ENCODE results near the gene NUP62CL. TPM values are rescaled to one million over a fixed set of nuclear protein-coding genes. Genes with fewer than 3 reads are reported as not detected.
"Not testable (repeated sequence)": the region's sequence is repeated elsewhere in the genome, so short reads cannot be mapped to it uniquely, and the experiment has no call there.

The NUP62CL gene
- polyA plus RNA-seq, 1 donor from 2014 or later, result 3.1 TPM

DNA sequence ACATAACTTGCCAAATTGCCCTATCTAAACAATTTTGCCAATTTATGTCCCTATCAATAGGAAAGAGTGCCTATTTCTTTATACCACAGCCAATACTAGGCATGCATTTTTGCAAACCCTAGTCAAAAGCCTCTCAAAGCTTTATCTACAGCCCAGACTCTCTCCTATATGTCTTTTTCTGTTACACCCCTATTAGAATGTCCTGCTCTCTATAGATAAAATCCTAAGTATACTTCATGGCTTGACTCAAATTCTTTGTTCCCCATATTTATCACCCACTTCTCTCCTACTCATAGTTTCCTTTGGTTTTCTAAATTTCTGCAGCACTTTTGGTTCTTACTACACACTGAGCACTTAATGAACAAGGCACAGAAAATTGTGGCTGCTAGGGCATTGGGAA, 38.0 kb downstream of the NUP62CL start:
- peaks cover 1% of the 10 kb centered on the region for H3K27me3 Mint-ChIP-seq
- H3K36me3 Mint-ChIP-seq, result no peaks in the 10 kb centered on the region
- no peaks in the 10 kb centered on the region for H3K4me1 Mint-ChIP-seq
- no peak overlapping the region for H3K27ac Mint-ChIP-seq
- no peaks in the 10 kb centered on the region for H3K9me3 Mint-ChIP-seq
- H3K4me3 Mint-ChIP-seq, result no peak overlapping the region

DNA sequence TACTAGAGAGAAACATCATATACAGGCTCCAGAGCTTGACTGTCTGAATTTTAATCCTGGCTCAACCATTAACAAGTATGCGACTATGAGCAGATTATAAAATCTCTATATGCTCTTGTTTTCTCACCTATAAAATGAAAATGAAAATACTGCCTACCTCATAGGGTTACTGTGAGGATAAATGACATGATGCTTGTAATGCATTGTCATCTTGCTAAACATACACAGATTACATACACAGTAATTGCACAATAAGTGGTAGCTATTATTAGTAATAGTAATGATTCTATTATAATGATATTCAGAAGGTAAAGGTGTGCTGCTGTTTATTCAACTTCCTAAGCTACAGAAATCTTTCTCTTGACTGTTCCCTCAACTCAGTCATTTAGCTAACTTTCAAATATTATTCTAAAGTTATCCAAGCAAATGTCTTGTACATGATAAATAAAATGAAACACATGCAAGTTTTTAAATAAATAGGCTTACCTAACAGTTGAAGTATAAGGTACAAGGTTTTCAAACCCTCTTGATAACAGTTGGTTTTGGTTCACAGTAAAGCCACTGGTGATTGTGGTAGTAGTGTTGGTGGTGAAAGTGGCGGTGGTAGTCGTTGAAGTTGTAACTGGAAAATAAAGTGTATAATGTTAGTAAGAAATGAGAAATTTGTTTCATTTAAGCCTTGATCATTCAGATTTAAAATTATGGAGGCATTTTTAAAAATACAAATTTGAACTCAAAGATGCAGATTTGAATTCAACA, 38.9 kb downstream of the NUP62CL start:
- Mint-ChIP-seq H3K36me3 (no peaks in the 10 kb centered on the region), H3K4me3 (no peak overlapping the region), H3K9me3 (no peaks in the 10 kb centered on the region)

DNA sequence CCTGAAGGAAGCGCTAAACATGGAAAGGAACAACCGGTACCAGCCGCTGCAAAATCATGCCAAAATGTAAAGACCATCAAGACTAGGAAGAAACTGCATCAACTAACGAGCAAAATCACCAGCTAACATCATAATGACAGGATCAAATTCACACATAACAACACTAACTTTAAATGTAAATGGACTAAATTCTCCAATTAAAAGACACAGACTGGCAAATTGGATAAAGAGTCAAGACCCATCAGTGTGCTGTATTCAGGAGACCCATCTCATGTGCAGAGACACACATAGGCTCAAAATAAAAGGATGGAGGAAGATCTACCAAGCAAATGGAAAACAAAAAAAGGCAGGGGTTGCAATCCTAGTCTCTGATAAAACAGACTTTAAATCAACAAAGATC, 48.6 kb downstream of the NUP62CL start:
- not testable (repeated sequence) for H3K9me3 Mint-ChIP-seq, H3K27me3 Mint-ChIP-seq, H3K4me3 Mint-ChIP-seq, H3K27ac Mint-ChIP-seq, H3K36me3 Mint-ChIP-seq, H3K4me1 Mint-ChIP-seq

More for the DNA sequence above, 38.9 kb downstream of the NUP62CL start:
- Mint-ChIP-seq H3K27me3 (peaks cover 1% of the 10 kb centered on the region), H3K4me1 (no peaks in the 10 kb centered on the region), H3K27ac (no peak overlapping the region)

DNA sequence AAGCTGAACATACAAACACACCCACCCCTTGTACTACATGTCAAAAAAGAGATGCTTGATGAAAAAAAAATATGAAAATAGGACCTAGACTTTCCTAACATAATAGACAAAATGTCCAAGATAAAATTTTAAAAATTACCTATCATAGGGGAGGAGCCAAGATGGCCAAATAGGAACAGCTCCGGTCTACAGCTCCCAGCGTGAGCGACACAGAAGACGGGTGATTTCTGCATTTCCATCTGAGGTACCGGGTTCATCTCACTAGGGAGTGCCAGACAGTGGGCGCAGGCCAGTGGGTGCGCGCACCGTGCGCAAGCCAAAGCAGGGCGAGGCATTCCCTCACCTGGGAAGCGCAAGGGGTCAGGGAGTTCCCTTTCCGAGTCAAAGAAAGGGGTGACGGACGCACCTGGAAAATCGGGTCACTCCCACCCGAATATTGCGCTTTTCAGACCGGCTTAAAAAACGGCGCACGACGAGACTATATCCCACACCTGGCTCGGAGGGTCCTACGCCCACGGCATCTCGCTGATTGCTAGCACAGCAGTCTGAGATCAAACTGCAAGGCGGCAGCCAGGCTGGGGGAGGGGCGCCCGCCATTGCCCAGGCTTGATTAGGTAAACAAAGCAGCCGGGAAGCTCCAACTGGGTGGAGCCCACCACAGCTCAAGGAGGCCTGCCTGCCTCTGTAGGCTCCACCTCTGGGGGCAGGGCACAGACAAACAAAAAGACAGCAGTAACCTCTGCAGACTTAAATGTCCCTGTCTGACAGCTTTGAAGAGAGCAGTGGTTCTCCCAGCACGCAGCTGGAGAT, 50.4 kb downstream of the NUP62CL start:
- H3K4me1 Mint-ChIP-seq, H3K27me3 Mint-ChIP-seq, H3K36me3 Mint-ChIP-seq, H3K27ac Mint-ChIP-seq, H3K9me3 Mint-ChIP-seq: not testable (repeated sequence)
- peak overlapping the region; percentile 58 to 78 (median 72) for H3K4me3 Mint-ChIP-seq

DNA sequence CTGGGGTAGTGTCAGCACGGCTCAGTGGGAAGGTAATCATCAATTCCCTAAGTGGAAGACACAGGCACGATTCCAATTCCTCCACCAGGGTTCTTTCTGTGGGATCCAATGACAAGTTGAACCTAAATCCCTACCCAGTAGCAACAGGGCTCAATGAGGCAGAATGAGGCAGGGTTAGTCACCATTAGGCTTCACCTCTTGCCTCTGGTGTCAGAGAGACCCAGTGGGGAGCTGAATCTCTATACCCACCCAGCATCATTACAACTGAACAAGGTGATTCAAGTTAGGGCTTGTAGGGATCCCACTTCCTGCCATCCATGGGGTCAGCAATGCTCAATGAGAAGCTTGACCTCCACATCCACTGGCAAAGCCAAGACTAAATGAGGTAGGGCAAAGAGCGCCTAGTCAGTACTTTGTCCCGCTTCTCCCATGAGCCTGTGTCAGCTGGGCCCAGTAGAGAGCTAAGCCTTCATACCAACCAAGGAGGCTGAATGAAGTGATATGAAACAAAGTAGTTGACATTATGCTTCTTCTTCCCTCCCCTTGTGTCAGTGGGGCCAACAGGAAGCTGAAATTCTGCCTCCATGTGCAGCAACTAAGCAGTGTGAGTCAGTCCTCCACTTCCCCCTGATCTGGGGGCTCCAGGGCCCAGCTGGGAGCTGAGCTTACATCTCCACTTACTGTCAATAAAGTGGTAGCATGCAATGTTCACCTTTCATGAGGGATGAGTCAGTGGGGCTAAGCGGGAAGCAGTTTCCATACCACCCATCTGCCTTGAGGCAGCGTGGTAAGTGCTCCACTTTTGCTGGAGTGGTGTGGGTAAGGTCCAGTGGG, 51.2 kb downstream of the NUP62CL start:
- Mint-ChIP-seq H3K4me1 (no peaks in the 10 kb centered on the region), H3K4me3 (peak overlapping the region in 3 of 4 donors; percentile 58 to 78 (median 75)), H3K27me3 (peaks cover 2% of the 10 kb centered on the region), H3K27ac (no peak overlapping the region), H3K9me3 (no peaks in the 10 kb centered on the region), H3K36me3 (peaks cover 1% of the 10 kb centered on the region)

DNA sequence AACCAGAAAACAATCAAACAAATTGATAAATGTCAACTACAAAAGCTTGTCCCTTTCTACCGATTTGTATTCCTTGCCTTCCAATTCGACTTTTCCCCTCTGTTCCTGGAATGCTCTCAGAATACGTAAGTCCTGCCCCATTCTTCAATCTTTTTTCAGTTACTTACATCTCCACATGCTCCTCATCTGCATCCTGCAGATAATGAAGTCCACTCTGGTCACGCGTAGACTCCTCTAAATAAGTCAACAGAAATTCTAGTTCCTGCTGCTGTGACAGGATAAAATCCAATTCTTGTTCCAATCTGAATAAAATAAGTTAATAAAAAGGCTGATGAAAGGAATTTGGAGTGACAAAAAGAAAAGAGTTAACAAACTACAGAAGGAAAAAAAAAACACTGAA, 53.2 kb downstream of the NUP62CL start:
- H3K4me3 Mint-ChIP-seq, result no peak overlapping the region
- peaks cover 1% of the 10 kb centered on the region for H3K36me3 Mint-ChIP-seq
- no peaks in the 10 kb centered on the region for H3K9me3 Mint-ChIP-seq
- H3K4me1 Mint-ChIP-seq, result no peaks in the 10 kb centered on the region
- H3K27ac Mint-ChIP-seq, result no peak overlapping the region
- peaks cover 2% of the 10 kb centered on the region for H3K27me3 Mint-ChIP-seq

DNA sequence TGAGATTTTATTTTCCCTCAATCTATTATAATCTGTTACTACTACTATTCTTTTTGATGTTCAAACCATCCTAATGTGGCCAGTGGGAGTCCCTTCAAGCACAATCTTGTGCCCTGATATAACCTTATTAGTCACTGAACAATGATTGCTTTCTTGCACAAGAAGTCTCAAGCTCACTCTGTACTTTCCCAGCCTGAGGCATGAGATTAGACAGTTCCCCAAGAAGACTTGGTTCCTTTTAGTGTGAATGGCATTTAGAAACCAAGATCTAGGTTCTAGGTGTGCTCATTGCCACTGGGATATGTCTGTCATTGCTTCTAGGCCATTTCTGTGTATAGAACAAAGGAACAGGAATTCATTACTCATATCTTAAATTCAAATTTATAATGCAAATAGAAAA, 59.6 kb downstream of the NUP62CL start:
- Mint-ChIP-seq H3K36me3 (no peaks in the 10 kb centered on the region), H3K9me3 (no peaks in the 10 kb centered on the region), H3K27ac (no peak overlapping the region), H3K27me3 (peaks cover 2% of the 10 kb centered on the region), H3K4me1 (no peaks in the 10 kb centered on the region), H3K4me3 (no peak overlapping the region)

DNA sequence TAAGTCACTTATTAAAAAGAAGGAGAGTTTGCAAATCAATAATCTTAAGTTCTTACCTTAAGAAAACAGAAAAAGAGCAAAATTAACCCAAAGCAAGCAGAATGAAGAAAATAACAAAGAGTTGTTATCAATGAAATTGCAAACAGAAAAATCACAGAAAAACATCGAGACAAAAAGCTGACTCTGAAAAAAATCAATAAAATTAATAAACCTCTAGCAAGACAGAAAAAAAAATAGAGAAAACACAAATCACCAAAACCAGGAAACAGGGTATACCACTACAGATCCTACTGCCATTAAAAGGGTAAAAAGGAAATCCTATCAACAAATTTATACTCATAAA, 70.3 kb downstream of the NUP62CL start:
- Mint-ChIP-seq H3K4me3 (no peak overlapping the region), H3K36me3 (no peaks in the 10 kb centered on the region), H3K27me3 (no peaks in the 10 kb centered on the region), H3K4me1 (no peaks in the 10 kb centered on the region), H3K9me3 (no peaks in the 10 kb centered on the region), H3K27ac (no peak overlapping the region)

DNA sequence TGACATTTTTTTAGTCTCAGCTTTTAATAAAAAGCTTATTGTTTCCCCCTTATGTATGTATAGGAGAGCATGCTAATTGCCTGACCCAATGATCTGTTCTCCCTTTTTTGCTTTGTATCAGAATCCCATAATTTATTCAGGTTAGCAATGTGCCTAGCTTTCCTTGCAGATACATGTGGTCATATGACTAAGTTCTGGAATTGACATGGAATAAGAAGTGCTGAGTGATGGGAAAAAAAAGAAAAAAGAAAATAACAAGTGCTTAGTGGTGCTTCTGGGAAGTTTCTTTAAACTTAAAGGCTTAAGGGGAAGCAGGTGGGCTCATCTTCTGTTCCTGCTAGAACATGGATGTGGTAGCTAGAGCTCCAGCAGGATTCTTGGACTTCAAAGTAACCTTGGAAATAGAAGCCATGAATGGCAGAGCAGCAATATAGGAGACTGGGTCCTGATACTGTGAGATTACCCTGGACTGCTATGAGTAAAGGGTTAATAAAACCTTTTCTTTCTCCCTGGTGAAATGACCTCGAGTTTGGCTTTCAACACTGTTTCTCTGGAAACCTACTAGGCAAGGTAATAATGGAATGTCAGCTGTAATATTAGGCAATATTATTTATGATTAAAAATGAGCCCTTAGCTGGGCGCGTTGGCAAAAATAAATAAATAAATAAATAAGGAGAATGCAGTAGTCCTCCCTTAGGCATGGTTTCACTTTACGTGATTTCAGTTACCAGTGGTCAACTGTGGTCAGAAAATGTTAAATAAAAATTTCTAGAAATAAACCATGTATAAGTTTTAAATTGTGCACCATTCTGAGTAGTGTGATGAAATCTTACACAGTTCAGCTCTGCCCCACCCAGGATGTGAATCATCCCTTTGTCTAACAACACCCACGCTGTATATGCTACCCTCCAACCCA, 70.9 kb downstream of the NUP62CL start:
- H3K27ac Mint-ChIP-seq, result no peak overlapping the region

DNA sequence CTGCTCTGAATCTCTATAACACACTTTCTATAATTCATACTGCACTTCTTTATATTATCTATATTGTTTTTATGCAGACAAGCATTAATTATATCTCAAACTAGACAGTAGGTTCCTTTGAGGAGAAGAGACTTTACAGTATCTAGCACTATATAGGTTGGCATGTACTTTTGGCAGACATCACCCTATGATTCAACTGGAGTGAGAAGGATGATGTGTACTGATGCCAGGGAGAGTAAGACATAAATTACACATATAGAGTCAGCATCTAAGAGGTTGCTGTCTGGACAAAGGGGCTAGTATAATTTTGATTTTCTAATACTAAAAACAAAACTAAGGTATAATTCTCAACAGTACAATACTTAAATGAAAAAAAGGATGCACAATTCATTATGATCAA, 82.5 kb downstream of the NUP62CL start:
- no peaks in the 10 kb centered on the region for H3K36me3 Mint-ChIP-seq
- H3K27me3 Mint-ChIP-seq, result peaks cover 4% of the 10 kb centered on the region
- H3K9me3 Mint-ChIP-seq, result no peaks in the 10 kb centered on the region
- H3K4me1 Mint-ChIP-seq, result peaks cover 0 to 4% (median 0%) of the 10 kb centered on the region in 3 donors
- no peak overlapping the region for H3K4me3 Mint-ChIP-seq
- no peak overlapping the region for H3K27ac Mint-ChIP-seq

More for the DNA sequence above, 70.9 kb downstream of the NUP62CL start:
- no peak overlapping the region for H3K4me3 Mint-ChIP-seq
- H3K27me3 Mint-ChIP-seq, result no peaks in the 10 kb centered on the region
- H3K36me3 Mint-ChIP-seq, result no peaks in the 10 kb centered on the region
- H3K4me1 Mint-ChIP-seq, result no peaks in the 10 kb centered on the region
- no peaks in the 10 kb centered on the region for H3K9me3 Mint-ChIP-seq

DNA sequence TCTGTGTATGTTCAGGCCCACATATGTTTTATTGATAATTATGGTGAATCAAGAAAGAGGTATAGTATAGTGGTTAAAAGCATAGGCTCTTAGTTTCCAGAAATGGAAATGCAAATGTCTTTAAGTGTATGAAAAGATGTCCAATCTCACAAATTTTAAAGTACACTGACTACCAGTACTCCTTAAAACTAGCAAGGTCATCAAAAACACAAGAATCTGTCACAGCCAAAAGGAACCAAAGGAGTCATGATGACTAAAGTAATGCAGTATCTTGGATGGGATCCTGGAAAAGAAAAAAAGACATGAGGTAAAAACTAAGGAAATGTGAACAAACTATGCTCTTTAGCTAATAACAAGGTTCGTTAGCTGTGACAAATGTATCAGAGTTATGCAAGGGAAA, 87.0 kb downstream of the NUP62CL start:
- Mint-ChIP-seq H3K36me3 (no peaks in the 10 kb centered on the region), H3K4me1 (peaks cover 4 to 8% (median 5%) of the 10 kb centered on the region in 3 donors), H3K27ac (peak overlapping the region; percentile 88 to 97 (median 93))

DNA sequence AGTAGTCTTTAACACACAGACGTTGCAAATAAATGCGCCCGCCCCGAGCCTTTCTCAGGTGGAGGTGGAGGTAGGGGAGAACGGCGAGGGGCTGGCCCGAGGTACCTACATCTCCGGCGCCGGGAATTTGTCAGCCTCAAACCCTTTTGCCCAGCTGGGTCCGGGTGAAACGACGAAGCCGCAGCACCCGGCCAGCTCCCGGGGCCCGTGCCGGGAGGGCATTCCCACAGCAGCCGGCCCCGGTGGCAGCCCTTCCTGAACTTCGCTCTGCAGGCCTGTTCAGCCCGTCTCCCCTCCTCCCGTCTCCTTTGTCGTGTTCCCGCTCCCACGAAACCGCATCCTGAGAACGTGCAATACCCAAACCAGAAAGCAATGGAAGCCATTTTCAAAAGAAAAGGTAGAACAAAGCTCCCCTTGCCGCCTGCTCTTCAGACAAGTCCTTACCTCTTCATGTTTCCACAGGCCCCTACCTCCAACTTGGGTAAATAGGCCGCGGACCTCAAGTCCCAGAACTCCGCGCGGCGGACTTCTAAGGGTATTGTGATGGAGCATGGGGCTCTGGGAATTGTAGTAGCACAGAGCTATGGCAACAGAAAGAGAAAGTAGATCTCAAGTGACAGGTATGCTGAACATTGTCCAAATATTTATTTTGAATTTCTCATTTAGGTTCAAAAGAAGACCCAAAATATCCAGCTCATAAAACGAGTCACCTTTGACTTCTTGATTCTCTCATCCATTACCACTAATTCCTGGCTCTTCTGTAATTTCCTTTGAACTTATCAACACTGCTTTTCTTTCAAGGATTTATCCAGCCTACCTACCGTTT, 87.7 kb downstream of the NUP62CL start, which contains the start of gene RBM41:
Gene RBM41 (minus strand): TSS at position 501 of the 826 bp plus-strand sequence. CDS start 49 bp downstream, at position 452.
- H3K4me3 Mint-ChIP-seq, result peak within 1 kb of the TSS; percentile 95 to 98 (median 97)
- peaks cover 7 to 8% (median 7%) of the 10 kb centered on the region in 3 donors for H3K4me1 Mint-ChIP-seq
- peak within 1 kb of the TSS; percentile 88 to 97 (median 93) for H3K27ac Mint-ChIP-seq
- H3K36me3 Mint-ChIP-seq, result no peaks in the 10 kb centered on the region
- H3K9me3 Mint-ChIP-seq, result no peaks in the 10 kb centered on the region
- H3K27me3 Mint-ChIP-seq, result peaks cover 2% of the 10 kb centered on the region

More for the DNA sequence above, 87.0 kb downstream of the NUP62CL start:
- H3K4me3 Mint-ChIP-seq, result peak overlapping the region; percentile 95 to 98 (median 97)
- H3K9me3 Mint-ChIP-seq, result no peaks in the 10 kb centered on the region
- peaks cover 2% of the 10 kb centered on the region for H3K27me3 Mint-ChIP-seq

DNA sequence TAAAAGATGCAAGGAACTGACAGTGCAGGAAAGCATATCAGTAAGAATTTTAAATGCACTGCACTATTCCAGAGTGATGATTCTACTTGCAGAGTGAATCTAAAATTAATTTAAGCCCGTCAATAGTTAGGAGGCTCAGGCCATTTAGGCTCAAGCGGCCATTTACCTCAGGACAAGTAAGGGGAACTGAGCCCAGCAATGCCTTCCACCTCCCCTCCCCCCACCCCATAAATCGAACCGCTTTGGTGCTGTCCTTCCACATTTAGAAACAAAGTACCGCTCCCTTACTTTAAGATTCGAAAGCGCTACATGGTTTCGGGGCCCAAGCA, 88.3 kb downstream of the NUP62CL start:
- Mint-ChIP-seq H3K27ac (peak overlapping the region in 2 of 3 donors; percentile 88 to 97), H3K9me3 (no peaks in the 10 kb centered on the region), H3K4me1 (peaks cover 7 to 8% (median 7%) of the 10 kb centered on the region in 3 donors), H3K4me3 (peak overlapping the region; percentile 89 to 98 (median 97)), H3K36me3 (no peaks in the 10 kb centered on the region), H3K27me3 (peaks cover 2% of the 10 kb centered on the region)
